Activated T-cell treated with anti-CD3 and anti-CD28 coated beads, Interleukin-2, amount 50 U/mL, for 72 hours (primary cell): Measurements from ENCODE around the gene EXOC5. TPM values are rescaled to one million over a fixed set of nuclear protein-coding genes. Genes with fewer than 3 reads are reported as not detected.
"Not testable (repeated sequence)": the region's sequence is repeated elsewhere in the genome, so short reads cannot be mapped to it uniquely, and the experiment has no call there.

Source experiments
- ATAC-seq, 2 donors: fragments of 150-1000 bp; cut with Tn5 transposase; replicated peaks in 1 of 2; 2 replicates each; pipeline ENCODE4 v1.10.0; 2021; ENCODE audit warnings: moderate library complexity in 2 of 2, mild to moderate bottlenecking in 1 of 2
- DNase-seq, 2 donors: peaks; one replicate each; pipeline ENCODE4 v3.0.0; 2021 to 2022; ENCODE audit warnings: mixed read lengths in 1 of 2
- H3K27ac Mint-ChIP-seq: one replicate; pipeline ENCODE4 v1.8.0; 2022; ENCODE audit warnings: mild to moderate bottlenecking, moderate library complexity, mixed read lengths
- H3K27me3 Mint-ChIP-seq: one replicate; pipeline ENCODE4 v1.8.0; 2022; ENCODE audit warnings: low read depth, mixed read lengths
- H3K36me3 Mint-ChIP-seq, 2 donors: one replicate each; pipeline ENCODE4 v1.8.0; 2022; ENCODE audit warnings: mixed read lengths in 2 of 2, mild to moderate bottlenecking in 1 of 2; ENCODE audit not compliant: insufficient read depth in 2 of 2
- H3K4me1 Mint-ChIP-seq: one replicate; pipeline ENCODE4 v1.8.0; 2022; ENCODE audit warnings: low read depth, mixed read lengths
- H3K4me3 Mint-ChIP-seq, 2 donors: one replicate each; pipeline ENCODE4 v1.8.0; 2022; ENCODE audit warnings: mild to moderate bottlenecking in 2 of 2, mixed read lengths in 2 of 2, moderate library complexity in 2 of 2
- H3K9me3 Mint-ChIP-seq, 2 donors: one replicate each; pipeline ENCODE4 v1.8.0; 2022; ENCODE audit warnings: mixed read lengths in 2 of 2
- total RNA-seq, 2 donors: library from RNA; stranded (reverse); gene quantifications; one replicate each; pipeline ENCODE4 v1.2.3, GENCODE V29; 2022

Gene EXOC5
- total RNA-seq, 2 donors from 2014 or later: 63.7 to 66.3 TPM

DNA sequence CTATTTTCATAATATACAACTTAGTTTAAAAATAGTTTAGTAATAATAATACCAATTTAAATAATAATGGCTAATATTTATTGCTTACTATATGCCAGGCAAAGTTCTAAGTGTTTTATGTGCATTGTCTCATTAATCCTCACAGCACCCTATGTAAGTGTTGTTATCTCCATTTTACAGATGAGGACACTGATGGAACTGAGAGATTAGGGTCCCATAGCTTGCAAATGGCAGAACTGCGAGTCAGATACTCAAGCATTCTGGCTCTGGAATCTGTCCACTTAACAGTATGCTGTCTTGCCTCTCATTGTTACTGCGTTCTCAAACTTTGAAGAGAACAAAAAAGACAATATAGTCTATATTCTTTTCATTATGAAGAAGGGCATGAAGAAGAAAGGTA is 19.0 kb upstream of the EXOC5 start:
- no peak for ATAC-seq
- Mint-ChIP-seq H3K36me3 (peaks cover 0 to 9% of the 10 kb centered on the region in 2 donors), H3K4me3 (no peak overlapping the region), H3K27me3 (no peaks in the 10 kb centered on the region), H3K27ac (no peak overlapping the region), H3K9me3 (no peaks in the 10 kb centered on the region), H3K4me1 (no peaks in the 10 kb centered on the region)
- DNase-seq: no peak

DNA sequence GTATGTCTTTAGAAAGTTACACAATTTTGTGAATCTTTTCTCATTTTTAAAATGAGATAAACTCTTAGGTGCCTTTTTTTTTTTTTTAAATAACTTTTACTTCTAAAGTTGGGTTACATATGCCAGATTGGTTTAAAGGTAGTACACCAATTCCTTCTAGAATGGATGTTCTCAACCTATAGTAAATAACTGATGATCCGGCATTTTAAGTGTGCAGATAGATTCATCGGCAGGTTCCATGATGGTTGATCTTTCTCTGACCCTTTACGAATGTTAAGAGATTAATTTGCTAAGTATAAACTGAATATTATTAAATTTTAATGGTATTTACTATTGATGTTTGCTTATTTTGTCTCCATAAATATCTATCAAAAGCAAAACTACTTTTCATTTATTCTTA is 8.4 kb upstream of the EXOC5 start:
- no peak overlapping the region for H3K4me3 Mint-ChIP-seq
- DNase-seq (no peak), ATAC-seq (no peak)
- H3K4me1 Mint-ChIP-seq: peaks cover 28% of the 10 kb centered on the region
- H3K36me3 Mint-ChIP-seq: peaks cover 4 to 8% of the 10 kb centered on the region in 2 donors
- H3K9me3 Mint-ChIP-seq: no peaks in the 10 kb centered on the region
- no peaks in the 10 kb centered on the region for H3K27me3 Mint-ChIP-seq
- H3K27ac Mint-ChIP-seq: no peak overlapping the region

DNA sequence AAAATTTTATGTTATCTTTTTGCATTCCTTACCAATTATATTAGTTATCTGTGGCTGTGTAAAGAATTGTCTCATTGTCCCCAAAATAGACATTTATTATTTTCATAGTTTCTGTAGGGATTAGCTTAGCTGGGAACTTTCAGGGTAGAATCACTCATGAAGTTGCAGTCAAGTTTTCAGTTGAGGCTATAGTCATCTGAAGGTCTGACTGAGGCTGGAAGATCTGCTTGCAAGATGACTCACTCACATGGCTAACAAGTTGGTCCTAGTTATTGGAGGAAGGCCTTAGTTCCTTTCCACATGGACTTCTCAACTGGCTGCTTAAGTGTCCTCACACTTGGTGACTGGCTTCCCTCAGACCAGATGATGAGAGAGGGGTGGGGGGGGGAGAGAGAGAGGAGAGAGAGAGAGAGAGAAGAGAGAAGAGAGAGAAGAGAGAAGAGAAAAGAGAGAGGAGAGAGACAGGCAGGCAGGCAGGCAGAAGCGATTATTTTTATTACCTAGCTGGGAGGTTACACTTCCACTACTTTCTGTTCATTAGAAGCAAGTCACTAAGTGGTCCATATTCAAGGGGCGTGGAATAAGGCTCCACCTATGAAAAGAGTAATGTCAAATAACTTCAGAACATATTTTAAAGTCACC is 6.4 kb upstream of the EXOC5 start:
- DNase-seq (no peak), ATAC-seq (no peak)
- Mint-ChIP-seq H3K9me3 (no peaks in the 10 kb centered on the region), H3K4me1 (peaks cover 47% of the 10 kb centered on the region), H3K27ac (no peak overlapping the region), H3K36me3 (peaks cover 4 to 11% of the 10 kb centered on the region in 2 donors), H3K27me3 (no peaks in the 10 kb centered on the region), H3K4me3 (no peak overlapping the region)

DNA sequence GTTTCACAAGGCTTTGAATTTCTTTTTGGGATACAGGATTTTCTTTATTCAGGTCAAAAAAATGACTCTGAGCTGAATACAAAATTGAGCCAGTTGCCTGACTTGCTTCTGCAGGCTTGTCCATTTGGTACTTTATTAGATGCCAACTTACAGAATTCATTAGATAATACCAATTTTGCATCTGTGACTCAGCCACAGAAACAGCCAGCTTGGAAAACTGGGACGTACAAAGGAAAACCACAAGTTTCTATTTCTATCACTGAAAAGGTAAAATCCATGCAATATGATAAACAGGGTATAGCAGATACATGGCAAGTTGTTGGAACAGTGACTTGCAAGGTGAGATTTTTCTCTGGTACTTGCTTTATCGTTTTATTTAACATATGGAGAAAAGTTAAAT is 5.8 kb upstream of the EXOC5 start:
- DNase-seq: no peak
- Mint-ChIP-seq H3K27me3 (no peaks in the 10 kb centered on the region), H3K9me3 (no peaks in the 10 kb centered on the region), H3K36me3 (peaks cover 4 to 11% of the 10 kb centered on the region in 2 donors), H3K27ac (no peak overlapping the region), H3K4me3 (no peak overlapping the region), H3K4me1 (peaks cover 53% of the 10 kb centered on the region)
- ATAC-seq: no peak

DNA sequence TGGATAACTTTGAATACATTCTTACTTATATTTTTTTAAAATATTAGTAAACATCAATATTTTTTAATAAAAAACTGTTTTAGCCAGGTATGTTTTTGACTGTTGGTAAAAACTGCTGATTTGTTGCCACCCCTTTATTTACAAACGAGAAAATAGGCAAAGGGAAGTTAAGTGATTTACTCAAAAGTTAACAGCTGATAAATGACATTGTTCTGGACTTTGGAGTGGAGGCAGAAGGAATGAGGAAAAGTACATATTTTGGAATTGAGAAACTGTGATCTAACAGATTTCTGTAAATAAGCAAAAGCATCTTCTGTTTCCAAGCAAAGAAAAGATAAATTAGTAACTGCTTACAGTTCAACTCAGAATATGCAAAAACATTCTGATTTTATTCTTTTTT is 4.5 kb upstream of the EXOC5 start:
- ATAC-seq: no peak
- H3K4me3 Mint-ChIP-seq: no peak overlapping the region
- H3K36me3 Mint-ChIP-seq: peaks cover 7 to 13% of the 10 kb centered on the region in 2 donors
- H3K27me3 Mint-ChIP-seq: no peaks in the 10 kb centered on the region
- H3K4me1 Mint-ChIP-seq: peaks cover 59% of the 10 kb centered on the region
- H3K9me3 Mint-ChIP-seq: no peaks in the 10 kb centered on the region
- H3K27ac Mint-ChIP-seq: no peak overlapping the region
- DNase-seq: no peak

DNA sequence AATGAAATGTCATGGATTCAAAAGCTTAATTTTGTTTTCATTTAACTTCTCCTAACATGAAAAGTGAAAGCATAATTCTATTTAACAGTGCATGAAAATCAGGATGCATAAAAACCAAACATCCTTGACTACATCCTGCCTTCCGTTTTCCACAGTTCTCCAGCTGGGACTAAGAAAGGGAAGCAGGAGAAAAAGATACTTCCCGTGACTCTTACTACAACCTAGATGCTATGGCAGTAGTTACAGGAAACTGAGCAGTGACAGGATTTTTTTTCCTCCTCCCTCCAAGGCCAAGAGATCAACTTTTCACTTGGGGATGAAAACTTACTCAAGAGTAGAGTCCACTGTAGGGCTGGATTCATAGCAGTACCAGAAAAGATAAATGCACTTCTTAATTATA is 2.6 kb downstream of the EXOC5 start:
- Mint-ChIP-seq H3K27ac (no peak overlapping the region), H3K36me3 (peaks cover 3 to 6% of the 10 kb centered on the region in 2 donors), H3K9me3 (no peaks in the 10 kb centered on the region), H3K4me1 (peaks cover 43% of the 10 kb centered on the region), H3K27me3 (no peaks in the 10 kb centered on the region), H3K4me3 (no peak overlapping the region)
- ATAC-seq: no peak
- no peak for DNase-seq

DNA sequence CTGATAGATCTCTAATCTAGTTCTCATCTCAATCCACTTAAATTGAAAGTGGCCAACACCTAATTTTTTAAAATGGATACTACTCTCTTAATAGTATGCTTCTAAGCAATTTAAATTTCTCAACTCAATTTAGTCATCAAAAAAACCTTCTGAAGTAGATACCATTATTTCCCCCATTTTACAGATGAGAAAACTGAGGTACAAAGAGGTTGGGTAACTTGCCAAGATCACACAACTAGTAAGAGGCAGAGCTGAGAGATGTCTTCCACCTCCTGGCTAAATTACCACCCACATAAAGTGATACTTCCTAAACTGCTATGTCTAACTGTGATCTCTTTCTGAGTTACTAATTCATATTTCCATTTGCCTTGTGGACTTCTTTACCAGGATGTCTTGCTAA is 6.6 kb downstream of the EXOC5 start:
- Mint-ChIP-seq H3K4me3 (no peak overlapping the region), H3K4me1 (peaks cover 23% of the 10 kb centered on the region), H3K9me3 (no peaks in the 10 kb centered on the region), H3K36me3 (peaks cover 6 to 14% of the 10 kb centered on the region in 2 donors), H3K27me3 (no peaks in the 10 kb centered on the region), H3K27ac (no peak overlapping the region)
- DNase-seq: no peak
- no peak for ATAC-seq

DNA sequence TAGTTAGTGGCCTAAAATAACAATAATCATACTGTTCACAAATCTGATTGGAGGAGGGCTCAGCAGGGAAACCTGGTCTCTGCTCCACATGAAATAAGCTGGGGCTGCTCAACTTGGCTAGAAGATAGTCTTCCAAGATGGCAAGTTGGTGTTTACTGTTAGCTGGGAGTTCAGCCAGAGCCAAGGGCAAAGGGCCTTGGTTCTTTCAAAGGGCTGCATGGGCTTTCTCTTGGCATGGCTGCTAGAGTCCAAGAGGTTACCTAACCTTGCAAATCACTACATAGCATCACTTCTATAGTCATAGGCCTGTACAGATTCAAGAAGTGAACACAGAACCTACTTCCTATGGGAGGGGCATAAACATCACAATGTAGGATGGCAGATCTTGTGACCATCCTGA is 7.1 kb downstream of the EXOC5 start:
- Mint-ChIP-seq H3K9me3 (no peaks in the 10 kb centered on the region), H3K4me1 (peaks cover 18% of the 10 kb centered on the region), H3K36me3 (peaks cover 8 to 14% of the 10 kb centered on the region in 2 donors), H3K4me3 (no peak overlapping the region), H3K27me3 (no peaks in the 10 kb centered on the region), H3K27ac (no peak overlapping the region)
- DNase-seq (no peak), ATAC-seq (no peak)

DNA sequence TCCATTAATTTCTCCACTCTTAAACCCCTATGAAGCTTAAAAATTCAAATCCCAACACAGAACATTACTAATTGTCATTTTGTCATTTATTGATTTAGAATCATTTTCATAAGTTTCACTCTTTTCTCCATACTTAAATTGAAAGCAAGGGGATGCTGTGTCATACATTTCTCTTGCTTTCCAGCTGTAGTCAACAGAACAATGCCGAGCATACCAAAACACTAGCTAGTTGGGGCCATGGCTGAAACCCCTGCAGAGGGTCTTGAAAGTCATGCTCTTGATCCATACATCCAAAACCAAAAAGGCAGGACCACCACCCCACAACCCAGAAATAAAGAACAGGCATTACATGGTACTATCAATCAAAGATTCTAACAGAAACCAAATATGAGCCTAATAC is 9.0 kb downstream of the EXOC5 start:
- no peaks in the 10 kb centered on the region for H3K27me3 Mint-ChIP-seq

DNA sequence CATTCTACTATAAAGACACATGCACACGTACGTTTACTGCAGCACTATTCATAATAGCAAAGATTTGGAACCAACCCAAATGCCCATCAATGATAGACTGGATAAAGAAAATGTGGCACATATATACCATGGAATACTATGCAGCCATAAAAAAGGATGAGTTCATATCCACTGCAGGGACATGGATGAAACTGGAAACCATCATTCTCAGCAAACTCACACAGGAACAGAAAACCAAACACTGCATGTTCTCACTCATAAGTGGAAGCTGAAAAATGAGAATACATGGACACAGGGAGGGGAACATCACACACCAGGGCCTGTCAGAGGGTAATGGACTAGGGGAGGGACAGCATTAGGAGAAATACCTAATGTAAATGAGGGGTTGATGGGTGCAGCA is 10.5 kb downstream of the EXOC5 start:
- not testable (repeated sequence) for ATAC-seq, H3K27me3 Mint-ChIP-seq, H3K27ac Mint-ChIP-seq, H3K4me1 Mint-ChIP-seq, DNase-seq, H3K9me3 Mint-ChIP-seq, H3K4me3 Mint-ChIP-seq
- H3K36me3 Mint-ChIP-seq: peaks cover 8 to 14% of the 10 kb centered on the region in 2 donors

More for the DNA sequence above, 9.0 kb downstream of the EXOC5 start:
- Mint-ChIP-seq H3K27ac (no peak overlapping the region), H3K9me3 (no peaks in the 10 kb centered on the region), H3K4me3 (no peak overlapping the region), H3K36me3 (peaks cover 8 to 14% of the 10 kb centered on the region in 2 donors), H3K4me1 (peaks cover 13% of the 10 kb centered on the region)
- ATAC-seq (no peak), DNase-seq (no peak)

DNA sequence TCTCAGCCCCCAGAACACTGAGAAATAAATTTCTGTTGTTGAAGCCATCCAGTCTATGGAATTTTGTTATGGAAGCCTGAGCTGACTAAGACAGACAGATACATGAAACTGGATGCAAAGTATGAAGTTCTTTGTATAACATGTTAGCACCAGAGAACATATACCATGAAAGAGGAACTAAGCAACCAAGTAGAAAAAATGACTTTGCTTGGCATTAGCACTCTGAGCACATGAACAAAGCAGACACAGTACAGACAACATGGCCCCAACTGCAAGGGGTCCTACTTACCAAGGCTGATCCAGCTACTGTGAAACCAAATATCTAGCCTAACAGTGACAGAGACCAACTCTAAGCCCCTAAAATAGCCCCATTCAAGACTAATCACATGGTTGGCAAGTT is 13.8 kb downstream of the EXOC5 start:
- peaks cover 7% of the 10 kb centered on the region for H3K4me1 Mint-ChIP-seq
- H3K27ac Mint-ChIP-seq: no peak overlapping the region
- ATAC-seq (no peak), DNase-seq (no peak)
- H3K9me3 Mint-ChIP-seq: no peaks in the 10 kb centered on the region
- H3K4me3 Mint-ChIP-seq: no peak overlapping the region
- H3K27me3 Mint-ChIP-seq: no peaks in the 10 kb centered on the region
- peaks cover 8 to 18% of the 10 kb centered on the region in 2 donors for H3K36me3 Mint-ChIP-seq

DNA sequence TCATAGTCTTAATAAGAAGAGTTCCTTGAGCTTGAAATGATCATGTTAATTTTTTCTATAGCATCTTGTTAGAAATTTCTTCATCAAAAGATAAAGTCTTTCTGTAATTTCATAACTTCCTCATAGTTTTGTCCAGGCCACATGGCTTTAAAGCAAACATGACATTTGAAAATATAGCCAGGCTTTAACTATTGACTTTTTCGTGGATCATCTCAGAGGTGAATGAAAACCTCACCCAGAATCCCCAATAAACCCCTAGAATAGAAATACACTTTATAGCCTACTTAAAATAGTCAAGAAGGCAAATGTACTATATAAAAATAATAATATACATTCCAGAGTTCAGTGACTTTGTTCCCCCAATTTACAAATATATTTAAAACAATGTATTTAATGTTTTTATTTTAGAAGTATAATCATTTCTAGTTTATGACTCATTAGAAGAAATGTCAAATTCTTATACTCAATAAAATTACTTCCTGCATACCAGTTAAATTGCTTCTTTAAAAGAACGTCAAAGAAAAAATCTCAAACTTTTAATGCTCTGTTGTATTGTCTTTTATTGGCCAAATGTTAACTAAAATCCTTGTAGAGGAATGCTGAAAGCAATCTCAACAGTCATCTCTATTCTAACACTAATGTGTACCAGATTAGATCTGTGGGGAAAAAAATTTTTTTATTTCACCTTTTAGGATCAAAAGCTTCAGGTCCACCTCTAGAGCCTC is 21.6 kb downstream of the EXOC5 start:
- no peak for ATAC-seq
- Mint-ChIP-seq H3K4me3 (no peak overlapping the region), H3K27ac (no peak overlapping the region), H3K36me3 (no peaks in the 10 kb centered on the region), H3K27me3 (no peaks in the 10 kb centered on the region), H3K9me3 (no peaks in the 10 kb centered on the region), H3K4me1 (no peaks in the 10 kb centered on the region)
- DNase-seq: no peak

DNA sequence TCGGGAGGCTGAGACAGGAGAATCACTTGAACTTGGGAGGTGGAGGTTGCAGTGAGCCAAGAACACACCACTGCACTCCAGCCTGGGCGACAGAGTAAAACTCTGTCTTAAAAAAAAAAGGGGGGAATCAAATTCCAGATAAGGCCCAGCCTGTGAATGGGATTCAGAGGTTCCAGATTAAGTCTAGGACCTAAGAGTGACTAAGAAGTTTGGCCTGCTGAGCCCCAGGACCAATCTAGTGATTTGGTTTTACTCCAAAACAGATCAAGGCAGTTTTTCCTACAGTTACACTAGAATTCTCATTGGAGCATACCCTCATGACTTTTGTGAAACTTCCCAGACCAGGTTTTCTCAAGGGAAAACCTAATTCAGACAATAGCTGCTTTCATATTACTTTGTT is 22.8 kb downstream of the EXOC5 start:
- ATAC-seq (no peak), DNase-seq (no peak)
- no peak overlapping the region for H3K27ac Mint-ChIP-seq
- no peak overlapping the region for H3K4me3 Mint-ChIP-seq
- no peaks in the 10 kb centered on the region for H3K27me3 Mint-ChIP-seq
- H3K4me1 Mint-ChIP-seq: no peaks in the 10 kb centered on the region
- H3K9me3 Mint-ChIP-seq: no peaks in the 10 kb centered on the region
- H3K36me3 Mint-ChIP-seq: no peaks in the 10 kb centered on the region

DNA sequence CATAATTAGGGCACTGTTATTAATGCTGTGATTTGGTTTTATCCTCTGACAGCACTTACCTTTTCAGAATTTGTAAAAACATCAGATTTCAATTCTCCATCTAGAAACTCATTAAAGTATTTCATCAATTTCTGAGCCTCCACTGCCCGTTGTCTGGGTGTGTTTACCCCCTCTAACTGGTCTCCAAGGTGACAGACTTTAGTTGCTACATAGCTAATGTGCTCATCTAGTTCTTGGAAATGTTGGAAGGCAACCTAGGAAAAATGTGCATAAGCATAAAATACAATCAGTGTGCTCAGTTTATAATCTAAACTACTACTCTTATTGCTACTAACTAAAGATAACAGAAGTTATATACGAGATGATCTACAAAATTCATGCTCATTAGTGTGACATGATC is 24.6 kb downstream of the EXOC5 start:
- ATAC-seq (no peak), DNase-seq (no peak)
- Mint-ChIP-seq H3K4me1 (no peaks in the 10 kb centered on the region), H3K36me3 (no peaks in the 10 kb centered on the region), H3K27me3 (no peaks in the 10 kb centered on the region), H3K9me3 (no peaks in the 10 kb centered on the region), H3K27ac (no peak overlapping the region), H3K4me3 (no peak overlapping the region)
